Upper lobe of left lung (tissue), 6 donors: ENCODE measurements around the gene GRID1. TPM values are rescaled to one million over a fixed set of nuclear protein-coding genes. Genes with fewer than 3 reads are reported as not detected.

Source experiments
- ATAC-seq, 2 donors: fragments of 200-7000 bp; cut with Tn5 transposase; one replicate each; pipeline ENCODE4 v1.9.1; 2022; ENCODE audit warnings: mild to moderate bottlenecking in 2 of 2, moderate library complexity in 2 of 2; ENCODE audit not compliant: low FRiP score in 2 of 2
- DNase-seq, 2 donors: peaks; one replicate each; pipeline ENCODE4 v3.0.0-alpha.2; 2019 to 2020
- H3K27ac ChIP-seq, 4 donors: fragments of 200-600 bp; sonication (generic); one replicate each; pipeline ENCODE4 v1.5.1; 2016 to 2019
- H3K27me3 ChIP-seq, 4 donors: fragments of 200-600 bp; sonication (generic); one replicate each; pipeline ENCODE4 v1.5.1; 2017 to 2019
- H3K36me3 ChIP-seq, 4 donors: fragments of 200-600 bp; sonication (generic); one replicate each; pipeline ENCODE4 v1.5.1; 2016 to 2019
- H3K4me1 ChIP-seq, 4 donors: fragments of 200-600 bp; sonication (generic); one replicate each; pipeline ENCODE4 v1.5.1; 2018 to 2019
- H3K4me3 ChIP-seq, 4 donors: fragments of 200-600 bp; sonication (generic); one replicate each; pipeline ENCODE4 v1.5.1; 2017 to 2019; ENCODE audit warnings: mild to moderate bottlenecking in 2 of 4, moderate library complexity in 1 of 4
- H3K9me3 ChIP-seq, 4 donors: fragments of 200-600 bp; sonication (generic); one replicate each; pipeline ENCODE4 v1.5.1; 2018 to 2019
- CTCF ChIP-seq, 6 experiments: fragments of 450-650 bp in 4 of 6; fragments of 200-600 bp in 2 of 6; sonication (generic) in 2 of 6; IDR thresholded peaks; one replicate each; pipeline ENCODE4 v1.5.1; 2016 to 2019; ENCODE audit warnings: antibody characterized with exemption in 6 of 6
- EP300 ChIP-seq, 4 donors: sonication (generic); formaldehyde crosslinking; IDR thresholded peaks; one replicate each; pipeline ENCODE4 v1.5.1; 2017; ENCODE audit warnings: antibody characterized with exemption in 4 of 4, control low read depth in 2 of 4
- POLR2A ChIP-seq, 4 donors: fragments of 450-650 bp; IDR thresholded peaks; one replicate each; pipeline ENCODE4 v1.5.1; 2016 to 2017; ENCODE audit warnings: antibody characterized with exemption in 4 of 4, mild to moderate bottlenecking in 2 of 4
- POLR2AphosphoS5 ChIP-seq, 2 donors: sonication (generic); formaldehyde crosslinking; IDR thresholded peaks; one replicate each; pipeline ENCODE4 v1.5.1; 2017; ENCODE audit warnings: antibody characterized with exemption in 2 of 2
- WGBS, 2 donors: methylation state at CpG; one replicate each; pipeline ENCODE4 v1.1.5; 2017 to 2018; 5-methylcytosine and 5-hydroxymethylcytosine counted together
- total RNA-seq, 6 donors: library from RNA; depleted of rRNA in 4 of 6; stranded (reverse); fragments of >200 nt in 4 of 6; gene quantifications; one replicate each; pipeline versions ENCODE4 v1.1.0 to v1.2.1, GENCODE V29; 2016 to 2021
- donor health status: DM: no; HTN: no; CAD: no; lungs with moderate emphysema.
- donor health status: DM: no; HTN: yes; CAD: no; lungs with severe emphysema.

The GRID1 gene
- total RNA-seq, 6 donors from 2014 or later = 1.5 to 5.2 (median 3.2) TPM

DNA sequence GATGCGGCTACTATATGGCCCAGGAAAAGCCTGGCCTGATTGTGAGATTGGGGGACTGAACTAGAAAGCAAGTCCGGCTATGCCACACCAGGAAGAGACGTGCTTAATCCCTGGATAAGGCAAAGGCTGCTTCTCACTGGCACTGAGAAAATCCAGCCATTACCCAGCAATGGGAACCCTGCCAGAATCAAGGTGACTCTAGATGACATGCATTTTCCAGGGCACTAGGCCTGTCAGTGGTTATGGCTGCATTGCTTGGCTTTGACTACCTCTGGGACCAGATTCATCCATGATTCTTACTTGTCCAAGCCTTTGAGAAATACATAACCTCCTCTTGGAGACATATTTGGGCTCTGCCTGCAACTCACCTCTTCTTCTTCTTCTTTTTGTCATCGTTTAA lies 317.2 kb downstream of the GRID1 start:
- no peaks in the 10 kb centered on the region for H3K36me3 ChIP-seq
- no peak overlapping the region for H3K4me3 ChIP-seq
- no peaks in the 10 kb centered on the region for H3K27me3 ChIP-seq
- no peaks in the 10 kb centered on the region for H3K9me3 ChIP-seq
- no peak for TF ChIP-seq POLR2AphosphoS5 (IDR thresholded peaks at IDR 0.05)
- TF ChIP-seq EP300 (IDR thresholded peaks at IDR 0.05) = no peak
- no peak for TF ChIP-seq CTCF (IDR thresholded peaks at IDR 0.05)
- no peak for TF ChIP-seq POLR2A (IDR thresholded peaks at IDR 0.05)
- H3K4me1 ChIP-seq = no peaks in the 10 kb centered on the region
- ATAC-seq (no peak), DNase-seq (no peak)
- WGBS, 2 donors = 90 to 96% methylated on average over 4 of the region's 4 CpGs
- no peak overlapping the region for H3K27ac ChIP-seq

GRCh38 chr10:86048973-86049372 lies 317.6 kb downstream of the GRID1 start:
- 88 to 97% methylated on average over 2 of the region's 2 CpGs for WGBS, 2 donors
- H3K4me1 ChIP-seq = no peaks in the 10 kb centered on the region

DNA sequence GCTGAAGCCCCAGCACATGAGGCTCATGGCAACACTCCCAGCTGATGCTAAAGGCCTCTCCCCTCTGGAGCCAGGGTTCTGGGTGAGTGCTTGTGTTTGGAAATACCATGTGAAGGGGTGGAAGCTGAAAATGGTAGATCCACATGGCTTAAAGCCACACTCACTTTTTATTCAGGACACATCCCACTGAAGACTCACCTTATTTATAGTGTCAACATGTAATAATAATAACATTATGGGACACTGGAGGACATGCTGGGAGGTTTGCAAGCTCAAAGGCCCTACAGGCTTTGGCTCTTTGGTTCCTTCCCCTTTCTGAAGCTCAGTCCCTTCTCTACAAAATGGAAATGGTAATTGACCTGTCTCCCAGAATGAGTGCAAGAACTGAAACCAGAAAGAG lies 318.0 kb downstream of the GRID1 start:
- Histone ChIP-seq H3K4me1 (no peaks in the 10 kb centered on the region), H3K9me3 (no peaks in the 10 kb centered on the region), H3K27me3 (no peaks in the 10 kb centered on the region), H3K4me3 (no peak overlapping the region), H3K27ac (no peak overlapping the region), H3K36me3 (no peaks in the 10 kb centered on the region)
- ATAC-seq (no peak), DNase-seq (no peak)
- no peak for TF ChIP-seq CTCF (IDR thresholded peaks at IDR 0.05)
- no peak for TF ChIP-seq EP300 (IDR thresholded peaks at IDR 0.05)
- TF ChIP-seq POLR2AphosphoS5 (IDR thresholded peaks at IDR 0.05) = no peak
- TF ChIP-seq POLR2A (IDR thresholded peaks at IDR 0.05) = no peak

More at GRCh38 chr10:86048973-86049372, 317.6 kb downstream of the GRID1 start:
- Histone ChIP-seq H3K27ac (no peak overlapping the region), H3K27me3 (no peaks in the 10 kb centered on the region), H3K36me3 (no peaks in the 10 kb centered on the region), H3K9me3 (no peaks in the 10 kb centered on the region), H3K4me3 (no peak overlapping the region)
- DNase-seq (no peak), ATAC-seq (no peak)
- TF ChIP-seq CTCF (IDR thresholded peaks at IDR 0.05) (no peak), POLR2A (IDR thresholded peaks at IDR 0.05) (no peak)

DNA sequence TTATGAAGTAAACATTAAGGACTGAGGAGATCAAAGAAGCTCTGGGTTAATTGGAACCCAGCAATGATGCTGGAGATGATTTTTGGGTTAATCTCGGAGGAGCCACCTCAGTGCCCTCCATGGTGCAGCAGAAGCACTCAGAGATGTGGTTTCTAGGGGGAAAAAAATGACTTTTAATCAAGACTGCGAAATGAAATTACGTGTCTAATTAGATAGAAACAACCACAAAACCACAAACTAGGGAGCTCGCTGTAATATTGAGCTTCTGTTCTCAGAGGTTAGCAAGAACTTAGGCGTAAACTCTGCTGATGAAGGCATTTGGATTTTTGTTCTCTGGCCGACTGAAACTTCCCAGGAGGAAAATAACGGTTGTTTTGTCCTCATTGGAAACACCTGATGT lies 319.0 kb downstream of the GRID1 start:
- TF ChIP-seq EP300 (IDR thresholded peaks at IDR 0.05) (no peak), POLR2AphosphoS5 (IDR thresholded peaks at IDR 0.05) (no peak), CTCF (IDR thresholded peaks at IDR 0.05) (no peak), POLR2A (IDR thresholded peaks at IDR 0.05) (no peak)
- Histone ChIP-seq H3K36me3 (no peaks in the 10 kb centered on the region), H3K9me3 (no peaks in the 10 kb centered on the region), H3K4me3 (no peak overlapping the region), H3K27me3 (no peaks in the 10 kb centered on the region), H3K4me1 (no peaks in the 10 kb centered on the region), H3K27ac (no peak overlapping the region)
- DNase-seq = no peak
- ATAC-seq = no peak
- 61 to 73% methylated on average over 7 of the region's 7 CpGs for WGBS, 2 donors

DNA sequence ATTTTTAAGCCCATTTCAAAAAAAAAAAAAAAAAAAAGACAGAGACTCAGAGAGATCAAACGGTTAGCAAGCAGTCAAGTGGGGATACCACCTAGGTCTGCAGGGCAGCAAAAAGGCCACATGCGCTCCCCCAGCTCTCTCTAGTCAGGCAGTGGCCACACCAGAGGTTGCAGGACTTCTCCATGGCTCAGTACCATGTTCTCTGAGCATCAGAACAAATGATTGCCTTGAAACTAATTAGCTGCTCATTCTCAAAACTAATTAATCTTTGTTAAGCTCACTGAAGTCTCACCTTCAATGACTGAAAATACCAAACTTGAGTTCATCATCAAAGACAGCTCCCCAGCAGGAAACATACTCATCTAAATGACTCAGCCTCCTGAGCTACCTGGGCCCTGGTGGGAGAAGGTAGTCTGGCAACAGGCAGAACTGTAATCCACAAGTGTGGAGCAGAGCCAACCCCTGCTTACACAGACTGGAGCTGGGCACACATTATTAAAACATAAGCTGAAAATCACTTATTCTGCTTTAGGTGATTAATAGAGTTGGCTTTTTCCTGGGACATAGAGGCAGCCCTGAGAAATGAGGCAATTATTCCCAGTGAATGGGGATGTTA lies 319.6 kb downstream of the GRID1 start:
- DNase-seq (no peak), ATAC-seq (no peak)
- TF ChIP-seq POLR2A (IDR thresholded peaks at IDR 0.05) (no peak), CTCF (IDR thresholded peaks at IDR 0.05) (no peak), EP300 (IDR thresholded peaks at IDR 0.05) (no peak), POLR2AphosphoS5 (IDR thresholded peaks at IDR 0.05) (no peak)
- Histone ChIP-seq H3K27me3 (no peaks in the 10 kb centered on the region), H3K4me1 (no peaks in the 10 kb centered on the region), H3K4me3 (no peak overlapping the region), H3K27ac (no peak overlapping the region), H3K9me3 (no peaks in the 10 kb centered on the region), H3K36me3 (no peaks in the 10 kb centered on the region)
- WGBS, 2 donors = 74 to 87% methylated on average over 2 of the region's 2 CpGs
